ENCODE results near the gene PPP2R5C.
A peak's percentile ranks its signal among the peaks of the same experiment; 100 is the strongest.

PPP2R5C gene

GRCh38 chr14:101835566-101835965, 74.1 kb downstream of the PPP2R5C start:
- Mint-ChIP-seq H3K27me3 (ENCODE audit: low read depth) (no peaks in the 10 kb centered on the region), H3K27ac (no peak overlapping the region), H3K4me1 (ENCODE audit: low read depth) (peaks cover 48% of the 10 kb centered on the region)

GRCh38 chr14:101836135-101836534, 74.6 kb downstream of the PPP2R5C start:
- Mint-ChIP-seq H3K4me1 (ENCODE audit: low read depth) (peaks cover 50% of the 10 kb centered on the region), H3K9me3 (no peaks in the 10 kb centered on the region), H3K4me3 (no peak overlapping the region), H3K27me3 (ENCODE audit: low read depth) (no peaks in the 10 kb centered on the region), H3K27ac (no peak overlapping the region), H3K36me3 (ENCODE audit: low read depth) (peaks cover 34% of the 10 kb centered on the region)

More at GRCh38 chr14:101835566-101835965, 74.1 kb downstream of the PPP2R5C start:
- no peak overlapping the region for H3K4me3 Mint-ChIP-seq
- peaks cover 32% of the 10 kb centered on the region for H3K36me3 Mint-ChIP-seq (ENCODE audit: low read depth)
- no peaks in the 10 kb centered on the region for H3K9me3 Mint-ChIP-seq

GRCh38 chr14:101838476-101838875, 77.0 kb downstream of the PPP2R5C start:
- Mint-ChIP-seq H3K4me1 (ENCODE audit: low read depth) (peaks cover 59% of the 10 kb centered on the region), H3K4me3 (no peak overlapping the region), H3K27me3 (ENCODE audit: low read depth) (no peaks in the 10 kb centered on the region), H3K9me3 (no peaks in the 10 kb centered on the region), H3K27ac (peak overlapping the region; percentile 11), H3K36me3 (ENCODE audit: low read depth) (peaks cover 24% of the 10 kb centered on the region)

- Mint-ChIP-seq H3K4me3 (peak overlapping the region; percentile 58), H3K27ac (peak overlapping the region; percentile 93), H3K9me3 (no peaks in the 10 kb centered on the region), H3K36me3 (ENCODE audit: low read depth) (peaks cover 21% of the 10 kb centered on the region), H3K4me1 (ENCODE audit: low read depth) (peaks cover 65% of the 10 kb centered on the region), H3K27me3 (ENCODE audit: low read depth) (no peaks in the 10 kb centered on the region)
Measured at GRCh38 chr14:101839236-101839635, 77.7 kb downstream of the PPP2R5C start.

- Mint-ChIP-seq H3K9me3 (no peaks in the 10 kb centered on the region), H3K4me1 (ENCODE audit: low read depth) (peaks cover 69% of the 10 kb centered on the region), H3K4me3 (no peak overlapping the region), H3K27ac (peak overlapping the region; percentile 93), H3K36me3 (ENCODE audit: low read depth) (peaks cover 25% of the 10 kb centered on the region), H3K27me3 (ENCODE audit: low read depth) (no peaks in the 10 kb centered on the region)
Measured at GRCh38 chr14:101839661-101840060, 78.2 kb downstream of the PPP2R5C start.

- Mint-ChIP-seq H3K4me1 (ENCODE audit: low read depth) (peaks cover 70% of the 10 kb centered on the region), H3K27ac (peak overlapping the region; percentile 69), H3K27me3 (ENCODE audit: low read depth) (no peaks in the 10 kb centered on the region), H3K4me3 (no peak overlapping the region), H3K36me3 (ENCODE audit: low read depth) (peaks cover 30% of the 10 kb centered on the region), H3K9me3 (no peaks in the 10 kb centered on the region)
Measured at GRCh38 chr14:101840649-101841369, 79.3 kb downstream of the PPP2R5C start.

GRCh38 chr14:101843038-101843437, 81.5 kb downstream of the PPP2R5C start:
- H3K4me3 Mint-ChIP-seq: no peak overlapping the region
- peaks cover 71% of the 10 kb centered on the region for H3K4me1 Mint-ChIP-seq (ENCODE audit: low read depth)
- H3K27ac Mint-ChIP-seq: no peak overlapping the region
- no peaks in the 10 kb centered on the region for H3K27me3 Mint-ChIP-seq (ENCODE audit: low read depth)
- no peaks in the 10 kb centered on the region for H3K9me3 Mint-ChIP-seq
- peaks cover 32% of the 10 kb centered on the region for H3K36me3 Mint-ChIP-seq (ENCODE audit: low read depth)

- H3K9me3 Mint-ChIP-seq: no peaks in the 10 kb centered on the region
- H3K36me3 Mint-ChIP-seq (ENCODE audit: low read depth): peaks cover 29% of the 10 kb centered on the region
- H3K4me1 Mint-ChIP-seq (ENCODE audit: low read depth): peaks cover 69% of the 10 kb centered on the region
- H3K27me3 Mint-ChIP-seq (ENCODE audit: low read depth): no peaks in the 10 kb centered on the region
- H3K4me3 Mint-ChIP-seq: no peak overlapping the region
- H3K27ac Mint-ChIP-seq: peak overlapping the region; percentile 53
Measured at GRCh38 chr14:101843665-101844064, 82.2 kb downstream of the PPP2R5C start.

- no peaks in the 10 kb centered on the region for H3K27me3 Mint-ChIP-seq (ENCODE audit: low read depth)
- H3K27ac Mint-ChIP-seq: no peak overlapping the region
- H3K4me1 Mint-ChIP-seq (ENCODE audit: low read depth): peaks cover 73% of the 10 kb centered on the region
- H3K36me3 Mint-ChIP-seq (ENCODE audit: low read depth): peaks cover 31% of the 10 kb centered on the region
- no peak overlapping the region for H3K4me3 Mint-ChIP-seq
- H3K9me3 Mint-ChIP-seq: no peaks in the 10 kb centered on the region
Measured at GRCh38 chr14:101844219-101844618, 82.7 kb downstream of the PPP2R5C start.

GRCh38 chr14:101844751-101845150, 83.2 kb downstream of the PPP2R5C start:
- no peaks in the 10 kb centered on the region for H3K27me3 Mint-ChIP-seq (ENCODE audit: low read depth)
- peaks cover 29% of the 10 kb centered on the region for H3K36me3 Mint-ChIP-seq (ENCODE audit: low read depth)
- H3K4me3 Mint-ChIP-seq: no peak overlapping the region

GRCh38 chr14:101845496-101845895, 84.0 kb downstream of the PPP2R5C start:
- no peaks in the 10 kb centered on the region for H3K9me3 Mint-ChIP-seq
- peaks cover 27% of the 10 kb centered on the region for H3K36me3 Mint-ChIP-seq (ENCODE audit: low read depth)
- no peak overlapping the region for H3K4me3 Mint-ChIP-seq
- no peak overlapping the region for H3K27ac Mint-ChIP-seq
- peaks cover 72% of the 10 kb centered on the region for H3K4me1 Mint-ChIP-seq (ENCODE audit: low read depth)
- no peaks in the 10 kb centered on the region for H3K27me3 Mint-ChIP-seq (ENCODE audit: low read depth)

More at GRCh38 chr14:101844751-101845150, 83.2 kb downstream of the PPP2R5C start:
- Mint-ChIP-seq H3K27ac (no peak overlapping the region), H3K9me3 (no peaks in the 10 kb centered on the region), H3K4me1 (ENCODE audit: low read depth) (peaks cover 73% of the 10 kb centered on the region)

- H3K4me1 Mint-ChIP-seq (ENCODE audit: low read depth): peaks cover 69% of the 10 kb centered on the region
- no peak overlapping the region for H3K4me3 Mint-ChIP-seq
- H3K27me3 Mint-ChIP-seq (ENCODE audit: low read depth): no peaks in the 10 kb centered on the region
- H3K36me3 Mint-ChIP-seq (ENCODE audit: low read depth): peaks cover 25% of the 10 kb centered on the region
- H3K9me3 Mint-ChIP-seq: no peaks in the 10 kb centered on the region
- no peak overlapping the region for H3K27ac Mint-ChIP-seq
Measured at GRCh38 chr14:101845896-101846295, 84.4 kb downstream of the PPP2R5C start.

- no peak overlapping the region for H3K4me3 Mint-ChIP-seq
- no peak overlapping the region for H3K27ac Mint-ChIP-seq
- peaks cover 64% of the 10 kb centered on the region for H3K4me1 Mint-ChIP-seq (ENCODE audit: low read depth)
- peaks cover 24% of the 10 kb centered on the region for H3K36me3 Mint-ChIP-seq (ENCODE audit: low read depth)
- no peaks in the 10 kb centered on the region for H3K27me3 Mint-ChIP-seq (ENCODE audit: low read depth)
- H3K9me3 Mint-ChIP-seq: no peaks in the 10 kb centered on the region
Measured at GRCh38 chr14:101849125-101849524, 87.6 kb downstream of the PPP2R5C start.

- Mint-ChIP-seq H3K27ac (peak overlapping the region; percentile 50), H3K4me3 (no peak overlapping the region), H3K4me1 (ENCODE audit: low read depth) (peaks cover 64% of the 10 kb centered on the region), H3K9me3 (no peaks in the 10 kb centered on the region), H3K27me3 (ENCODE audit: low read depth) (no peaks in the 10 kb centered on the region), H3K36me3 (ENCODE audit: low read depth) (peaks cover 20% of the 10 kb centered on the region)
Measured at GRCh38 chr14:101849640-101850039, 88.1 kb downstream of the PPP2R5C start.

- Mint-ChIP-seq H3K4me3 (no peak overlapping the region), H3K36me3 (ENCODE audit: low read depth) (peaks cover 16% of the 10 kb centered on the region)
Measured at GRCh38 chr14:101851183-101851582, 89.7 kb downstream of the PPP2R5C start.

More at GRCh38 chr14:101851183-101851582, 89.7 kb downstream of the PPP2R5C start:
- Mint-ChIP-seq H3K9me3 (no peaks in the 10 kb centered on the region), H3K27ac (no peak overlapping the region), H3K4me1 (ENCODE audit: low read depth) (peaks cover 58% of the 10 kb centered on the region), H3K27me3 (ENCODE audit: low read depth) (no peaks in the 10 kb centered on the region)

Data from T-helper 1 cell treated with Interleukin-12 subunit alpha and Interleukin-12 subunit beta and Interleukin-4 antibody, amounts not matched to agents 30 μg/mL and 1 μg/mL, for 36 hours (primary cell).